GM21423 (cell line): ENCODE measurements around the gene RXFP1.
"Not testable (repeated sequence)": the region's sequence is repeated elsewhere in the genome, so short reads cannot be mapped to it uniquely, and the experiment has no call there.

ENCODE experiments used
- ATAC-seq: cut with Tn5 transposase; IDR thresholded peaks from one replicate; pipeline ENCODE4 v1.9.1; 2021; ENCODE audit warnings: mild to moderate bottlenecking, moderate library complexity; ENCODE audit not compliant: unreplicated experiment

RXFP1 gene

GRCh38 chr4:158606969-158607368 lies 85.3 kb downstream of the RXFP1 start:
- ATAC-seq, result no peak

- no peak for ATAC-seq
These were observed 87.4 kb downstream of the RXFP1 start for GRCh38 chr4:158609116-158609515.

- ATAC-seq, result peak; percentile 93
These were observed 89.1 kb downstream of the RXFP1 start for GRCh38 chr4:158610790-158611189.

- no peak for ATAC-seq
These were observed 91.4 kb downstream of the RXFP1 start for GRCh38 chr4:158613046-158613445.

- ATAC-seq, result no peak
These were observed 96.3 kb downstream of the RXFP1 start for GRCh38 chr4:158617956-158618355.

GRCh38 chr4:158621729-158622128 lies 100.0 kb downstream of the RXFP1 start:
- no peak for ATAC-seq

- no peak for ATAC-seq
These were observed 100.6 kb downstream of the RXFP1 start for GRCh38 chr4:158622251-158622650.

GRCh38 chr4:158624889-158625478 lies 103.3 kb downstream of the RXFP1 start:
- ATAC-seq, result peak; percentile 94

- ATAC-seq, result no peak
These were observed 103.9 kb downstream of the RXFP1 start for GRCh38 chr4:158625544-158625943.

- no peak for ATAC-seq
These were observed 109.2 kb downstream of the RXFP1 start for GRCh38 chr4:158630893-158631292.

GRCh38 chr4:158636619-158637018 lies 114.9 kb downstream of the RXFP1 start:
- ATAC-seq, result no peak

GRCh38 chr4:158644356-158644755 lies 122.7 kb downstream of the RXFP1 start:
- no peak for ATAC-seq

- no peak for ATAC-seq
These were observed 123.1 kb downstream of the RXFP1 start for GRCh38 chr4:158644760-158645159.

GRCh38 chr4:158649111-158649680 lies 127.5 kb downstream of the RXFP1 start:
- no peak for ATAC-seq

- ATAC-seq, result peak; percentile 50
These were observed 131.2 kb downstream of the RXFP1 start for GRCh38 chr4:158652920-158653319.

GRCh38 chr4:158656439-158656838 lies 134.8 kb downstream of the RXFP1 start:
- ATAC-seq, result no peak

- ATAC-seq, result no peak
These were observed 135.6 kb downstream of the RXFP1 start for GRCh38 chr4:158657291-158657690.

- ATAC-seq, result not testable (repeated sequence)
These were observed 141.6 kb downstream of the RXFP1 start for GRCh38 chr4:158663255-158663654.

- not testable (repeated sequence) for ATAC-seq
These were observed 142.3 kb downstream of the RXFP1 start for GRCh38 chr4:158663707-158664625.

GRCh38 chr4:158664806-158665205 lies 143.1 kb downstream of the RXFP1 start:
- ATAC-seq, result no peak

- ATAC-seq, result no peak
These were observed 145.2 kb downstream of the RXFP1 start for GRCh38 chr4:158666892-158667291.

GRCh38 chr4:158667651-158668198 lies 146.0 kb downstream of the RXFP1 start:
- no peak for ATAC-seq
